NCI-H2227 (cell line): ENCODE data around the gene PTPRJ.

Experiments
- DNase-seq: peaks from one replicate; lab custom pipeline; 2025; ENCODE audit not compliant: unreplicated experiment; lab: John Stamatoyannopoulos, UW

Gene PTPRJ

GRCh38 chr11:48193876-48194275 is 213.5 kb downstream of the PTPRJ start:
- no peak for DNase-seq

GRCh38 chr11:48207881-48208280 is 227.5 kb downstream of the PTPRJ start:
- no peak for DNase-seq

GRCh38 chr11:48210052-48210451 is 229.7 kb downstream of the PTPRJ start:
- DNase-seq, result no peak

- DNase-seq, result no peak
Measured at GRCh38 chr11:48216510-48216909, 236.2 kb downstream of the PTPRJ start, which contains the start of gene OR4B1. TSS of gene OR4B1 (plus strand) at chr11:48216810. CDS start at chr11:48216810, 0 bp downstream.
